Lung (tissue), 12 donors: ENCODE measurements around the gene HPSE2. TPM values are rescaled to one million over a fixed set of nuclear protein-coding genes. Genes with fewer than 3 reads are reported as not detected.

Experiments used
- ATAC-seq: fragments of 200-7000 bp; cut with Tn5 transposase; one replicate; pipeline ENCODE4 v1.9.1; 2020; ENCODE audit warnings: moderate number of reproducible peaks; ENCODE audit not compliant: insufficient read depth, low FRiP score
- DNase-seq, 3 donors: peaks; one replicate each; pipeline ENCODE4 v3.0.0-alpha.2; 2013 to 2017
- H3K27ac ChIP-seq, 2 donors: one replicate each; pipeline ENCODE4 v1.5.1; 2013; ENCODE audit warnings: mild to moderate bottlenecking in 2 of 2, moderate library complexity in 2 of 2, control low read depth in 1 of 2, inconsistent platforms in 1 of 2, low read depth in 1 of 2, low read length in 1 of 2
- H3K27me3 ChIP-seq, 3 donors: one replicate each; pipeline ENCODE4 v1.5.1; 2013; ENCODE audit warnings: low read length in 2 of 3; ENCODE audit not compliant: control insufficient read depth in 3 of 3, insufficient read depth in 3 of 3
- H3K36me3 ChIP-seq, 4 donors: one replicate each; pipeline ENCODE4 v1.5.1; 2013; ENCODE audit warnings: low read length in 4 of 4, mild to moderate bottlenecking in 1 of 4, moderate library complexity in 1 of 4; ENCODE audit not compliant: control insufficient read depth in 4 of 4, insufficient read depth in 4 of 4
- H3K4me1 ChIP-seq, 5 donors: one replicate each; pipeline ENCODE4 v1.5.1; 2013; ENCODE audit warnings: low read length in 5 of 5, mild to moderate bottlenecking in 2 of 5, moderate library complexity in 1 of 5; ENCODE audit not compliant: control insufficient read depth in 5 of 5, insufficient read depth in 5 of 5
- H3K4me3 ChIP-seq: one replicate; pipeline ENCODE4 v1.5.1; 2013; ENCODE audit warnings: mild to moderate bottlenecking, control low read depth, moderate library complexity
- H3K9ac ChIP-seq, 2 donors: one replicate each; pipeline ENCODE4 v1.5.1; 2013; ENCODE audit warnings: low read length in 2 of 2, control low read depth in 1 of 2; ENCODE audit not compliant: insufficient read depth in 1 of 2
- H3K9me3 ChIP-seq, 4 donors: one replicate each; pipeline ENCODE4 v1.5.1; 2013; ENCODE audit warnings: low read length in 3 of 4, mild to moderate bottlenecking in 1 of 4, moderate library complexity in 1 of 4; ENCODE audit not compliant: control insufficient read depth in 4 of 4, insufficient read depth in 3 of 4
- CTCF ChIP-seq: IDR thresholded peaks from 2 replicates; pipeline ENCODE4 v1.5.1; 2012; ENCODE audit warnings: mild to moderate bottlenecking; ENCODE audit errors: control extremely low read depth, extremely low read depth
- WGBS, 2 donors: extraction: QIAGEN DNeasy Blood & Tissue Kit; methylation state at CpG; one replicate each; pipeline ENCODE4 v1.1.7; 2013; 5-methylcytosine and 5-hydroxymethylcytosine counted together
- polyA plus RNA-seq, 2 donors: library from polyadenylated mRNA; stranded (reverse); fragments of 200-250 nt; gene quantifications; one replicate each; pipeline ENCODE4 v1.2.1, GENCODE V29; 2013
- total RNA-seq, 2 donors: library from RNA; depleted of rRNA in 1 of 2; stranded (reverse); fragments of >200 nt in 1 of 2; gene quantifications; one replicate each; pipeline ENCODE4 v1.2.1, GENCODE V29; 2014 to 2021
- donor health status: control.
- donor health status: control.
- donor health status: Bipolar disorder and iron deficiency.
- donor health status: healthy.
- donor health status: DM: yes; HTN: yes; CAD: no.

HPSE2 gene
- total and polyA plus RNA-seq, 4 donors = 0.32 to 47.3 (median 1.9) TPM

- H3K4me3 ChIP-seq = no peak overlapping the region
- no peak for DNase-seq
- no peaks in the 10 kb centered on the region for H3K27me3 ChIP-seq
- no peak overlapping the region for H3K27ac ChIP-seq
- ATAC-seq = no peak
- no peak overlapping the region for H3K9ac ChIP-seq
- no peak for TF ChIP-seq CTCF
- H3K36me3 ChIP-seq = no peaks in the 10 kb centered on the region
- H3K4me1 ChIP-seq = peaks cover 0 to 5% (median 0%) of the 10 kb centered on the region in 5 donors
- peaks cover 0 to 10% (median 3%) of the 10 kb centered on the region in 4 donors for H3K9me3 ChIP-seq
Observed at GRCh38 chr10:99010286-99010685, 225.4 kb downstream of the HPSE2 start.

GRCh38 chr10:99008054-99008453 lies 227.6 kb downstream of the HPSE2 start:
- H3K9me3 ChIP-seq = peaks cover 0 to 10% (median 3%) of the 10 kb centered on the region in 4 donors
- H3K4me1 ChIP-seq = peaks cover 0 to 5% (median 0%) of the 10 kb centered on the region in 5 donors
- DNase-seq (peak in 2 of 3 donors; percentile 9 to 15), ATAC-seq (no peak)
- H3K36me3 ChIP-seq = no peaks in the 10 kb centered on the region
- TF ChIP-seq CTCF = no peak
- H3K27ac ChIP-seq = no peak overlapping the region
- H3K4me3 ChIP-seq = no peak overlapping the region
- no peak overlapping the region for H3K9ac ChIP-seq
- WGBS, 2 donors = 51 to 69% methylated on average over 2 of the region's 2 CpGs
- H3K27me3 ChIP-seq = no peaks in the 10 kb centered on the region

- no peak for TF ChIP-seq CTCF
- no peak for ATAC-seq
- Histone ChIP-seq H3K9ac (no peak overlapping the region), H3K4me1 (peaks cover 0 to 5% (median 0%) of the 10 kb centered on the region in 5 donors), H3K4me3 (no peak overlapping the region), H3K27me3 (no peaks in the 10 kb centered on the region), H3K36me3 (no peaks in the 10 kb centered on the region), H3K27ac (no peak overlapping the region), H3K9me3 (peaks cover 0 to 10% (median 3%) of the 10 kb centered on the region in 4 donors)
- no peak for DNase-seq
Observed at GRCh38 chr10:99007457-99007856, 228.2 kb downstream of the HPSE2 start.

DNA sequence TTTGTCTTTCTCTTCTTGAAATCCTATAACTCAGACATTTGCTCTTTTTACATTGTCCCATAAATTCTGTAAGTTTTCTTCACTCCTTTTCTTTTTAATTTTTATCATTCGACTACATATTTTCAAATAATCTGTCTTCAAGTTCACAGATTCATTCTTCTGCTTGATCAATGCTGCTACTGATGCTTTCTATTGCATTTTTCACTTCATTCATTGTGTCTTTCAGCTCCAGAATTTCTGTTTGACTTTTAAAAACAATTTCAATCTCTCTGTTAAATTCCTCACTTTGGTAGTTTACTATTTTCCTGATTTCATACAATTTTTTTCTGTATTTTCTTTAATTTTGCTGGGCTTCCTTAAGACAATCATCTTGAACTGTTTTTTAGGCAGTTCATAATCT lies 230.4 kb downstream of the HPSE2 start:
- H3K4me3 ChIP-seq = no peak overlapping the region
- H3K27me3 ChIP-seq = no peaks in the 10 kb centered on the region
- peaks cover 0 to 10% (median 5%) of the 10 kb centered on the region in 4 donors for H3K9me3 ChIP-seq
- H3K4me1 ChIP-seq = peaks cover 0 to 5% (median 0%) of the 10 kb centered on the region in 5 donors
- 81 to 90% methylated on average over 1 of the region's 1 CpG for WGBS, 2 donors
- DNase-seq = no peak
- H3K9ac ChIP-seq = no peak overlapping the region
- no peak for TF ChIP-seq CTCF
- H3K27ac ChIP-seq = no peak overlapping the region
- ATAC-seq = no peak
- no peaks in the 10 kb centered on the region for H3K36me3 ChIP-seq
